ENCODE measurements around the gene USP5. TPM values are rescaled to one million over a fixed set of nuclear protein-coding genes. Genes with fewer than 3 reads are reported as not detected.

The USP5 gene
- polyA plus RNA-seq, 1 of the 3 experiments (the other 2 are of a cell fraction): 97.2 TPM

DNA sequence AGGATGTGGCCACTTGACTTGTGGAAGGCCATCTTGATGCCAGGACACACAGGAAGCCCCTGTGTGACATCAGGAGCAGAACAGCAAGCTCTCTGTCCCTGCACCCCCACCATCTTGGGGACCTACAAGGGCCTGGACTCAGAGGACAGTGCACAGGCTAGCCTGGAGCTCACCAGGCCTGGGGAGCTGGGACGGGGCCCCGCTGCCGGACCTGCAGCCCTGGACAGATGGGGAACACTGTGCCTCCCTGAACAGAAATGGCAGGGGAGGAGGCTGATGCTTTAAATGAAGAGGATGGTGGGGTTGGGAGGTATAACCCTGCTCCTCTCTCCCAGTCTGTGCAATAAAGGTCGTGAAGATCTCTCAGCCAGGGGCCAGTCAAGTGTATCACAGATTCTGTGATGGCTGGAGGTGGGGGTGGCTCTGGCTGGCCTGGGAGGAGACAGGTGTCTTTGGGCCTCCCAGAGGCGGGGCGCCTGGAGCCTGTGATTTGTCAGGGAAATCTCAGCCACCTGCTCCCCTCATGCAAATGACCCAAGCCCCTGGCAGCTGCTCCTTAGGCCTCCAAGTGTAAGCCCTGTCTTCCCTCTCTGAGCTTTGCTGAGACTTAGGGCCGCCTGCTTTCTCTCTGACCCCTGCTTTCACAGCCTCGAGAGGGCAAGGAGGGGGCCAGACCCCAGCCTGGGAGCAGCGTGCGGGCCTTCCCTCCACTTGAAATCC is 12.3 kb upstream of the USP5 start:
- Histone ChIP-seq H3K4me1 (ENCODE audit: control insufficient read depth in 1 of 2, insufficient read depth in 2 of 2, low read depth in 1 of 2, low read length in 1 of 2) (no peaks in the 10 kb centered on the region), H3K27me3 (ENCODE audit: insufficient read depth) (no peaks in the 10 kb centered on the region), H3K9me2 (no peaks in the 10 kb centered on the region), H3K27ac (ENCODE audit: low read depth in 2 of 2, low read length in 1 of 2) (no peak overlapping the region), H3K9ac (no peak overlapping the region), H3K4me3 (ENCODE audit: low read depth in 2 of 2, low read length in 1 of 2) (no peak overlapping the region), H3K4me2 (no peak overlapping the region), H4K20me1 (ENCODE audit: insufficient read depth) (0 out of 2 replicates have a peak, but pooled peaks cover 6% of the 10 kb centered on the region), H2AFZ (ENCODE audit: low read depth) (no peak overlapping the region), H3K9me3 (no peaks in the 10 kb centered on the region), H3F3A (replicated peaks; ENCODE audit: insufficient read depth) (peaks cover 4% of the 10 kb centered on the region), H3K36me3 (replicated peaks in 1 of 2; ENCODE audit: control insufficient read depth in 1 of 2, insufficient read depth in 2 of 2, low read length in 1 of 2) (peaks cover 31 to 58% of the 10 kb centered on the region in 2 experiments), H3K79me2 (ENCODE audit: insufficient read depth) (no peaks in the 10 kb centered on the region)
- CTCF ChIA-PET: interaction anchor here (0.6 to 19.4 kb wide), 14 partner anchors 9 to 155 kb away, joined by 3 to 225 read pairs (median 3); partner anchors contain the start of genes CDCA3, MLF2, P3H3 and SPSB2
- 93% methylated on average over 5 of the region's 10 CpGs for WGBS (ENCODE audit: low lambda C conversion rate)
- no peak for DNase-seq
- POLR2A ChIA-PET: interaction anchor here (3.4 to 4.2 kb wide), 2 partner anchors 12 to 33 kb away, joined by 9 to 22 read pairs; partner anchors contain the start of genes CDCA3, SPSB2 and USP5
- TF ChIP-seq JUND (IDR thresholded peaks at IDR 0.05): no peak

DNA sequence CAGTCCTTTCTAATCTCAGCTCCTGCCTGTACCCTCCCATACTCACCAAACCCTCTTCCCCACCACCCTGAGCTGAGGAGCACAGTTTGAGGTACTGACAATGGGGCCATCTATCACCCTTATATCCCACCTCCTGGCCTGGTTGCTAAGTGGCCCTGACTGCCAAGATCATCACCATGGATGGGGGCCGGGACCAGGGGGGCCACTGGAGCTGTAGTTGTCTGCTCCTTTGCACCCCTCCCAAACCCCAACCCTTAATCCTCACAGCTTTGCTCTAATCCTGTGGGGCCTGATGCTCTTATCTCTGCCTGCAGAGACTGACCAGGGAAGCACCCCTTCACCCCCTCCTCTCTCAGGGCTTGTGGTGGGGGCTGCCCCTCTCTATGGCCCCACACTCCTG is 11.6 kb upstream of the USP5 start:
- H3K27me3 ChIP-seq (ENCODE audit: insufficient read depth): no peaks in the 10 kb centered on the region
- peaks cover 8% of the 10 kb centered on the region for H3F3A ChIP-seq (replicated peaks; ENCODE audit: insufficient read depth)
- no peaks in the 10 kb centered on the region for H3K9me2 ChIP-seq
- no peaks in the 10 kb centered on the region for H3K4me1 ChIP-seq (ENCODE audit: control insufficient read depth in 1 of 2, insufficient read depth in 2 of 2, low read depth in 1 of 2, low read length in 1 of 2)
- WGBS (ENCODE audit: low lambda C conversion rate): 88% methylated on average over 1 of the region's 1 CpG
- no peak for DNase-seq
- H3K4me3 ChIP-seq (ENCODE audit: low read depth in 2 of 2, low read length in 1 of 2): no peak overlapping the region
- H3K9me3 ChIP-seq: no peaks in the 10 kb centered on the region
- H4K20me1 ChIP-seq (ENCODE audit: insufficient read depth): 0 out of 2 replicates have a peak, but pooled peaks cover 6% of the 10 kb centered on the region
- no peak overlapping the region for H2AFZ ChIP-seq (ENCODE audit: low read depth)
- no peaks in the 10 kb centered on the region for H3K79me2 ChIP-seq (ENCODE audit: insufficient read depth)
- TF ChIP-seq, protein P1, sequence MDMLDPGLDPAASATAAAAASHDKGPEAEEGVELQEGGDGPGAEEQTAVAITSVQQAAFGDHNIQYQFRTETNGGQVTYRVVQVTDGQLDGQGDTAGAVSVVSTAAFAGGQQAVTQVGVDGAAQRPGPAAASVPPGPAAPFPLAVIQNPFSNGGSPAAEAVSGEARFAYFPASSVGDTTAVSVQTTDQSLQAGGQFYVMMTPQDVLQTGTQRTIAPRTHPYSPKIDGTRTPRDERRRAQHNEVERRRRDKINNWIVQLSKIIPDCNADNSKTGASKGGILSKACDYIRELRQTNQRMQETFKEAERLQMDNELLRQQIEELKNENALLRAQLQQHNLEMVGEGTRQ (IDR thresholded peaks at IDR 0.05; ENCODE audit: borderline replicate concordance, low read depth, low read length): no peak
- TF ChIP-seq, protein P2, sequence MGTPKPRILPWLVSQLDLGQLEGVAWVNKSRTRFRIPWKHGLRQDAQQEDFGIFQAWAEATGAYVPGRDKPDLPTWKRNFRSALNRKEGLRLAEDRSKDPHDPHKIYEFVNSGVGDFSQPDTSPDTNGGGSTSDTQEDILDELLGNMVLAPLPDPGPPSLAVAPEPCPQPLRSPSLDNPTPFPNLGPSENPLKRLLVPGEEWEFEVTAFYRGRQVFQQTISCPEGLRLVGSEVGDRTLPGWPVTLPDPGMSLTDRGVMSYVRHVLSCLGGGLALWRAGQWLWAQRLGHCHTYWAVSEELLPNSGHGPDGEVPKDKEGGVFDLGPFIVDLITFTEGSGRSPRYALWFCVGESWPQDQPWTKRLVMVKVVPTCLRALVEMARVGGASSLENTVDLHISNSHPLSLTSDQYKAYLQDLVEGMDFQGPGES (IDR thresholded peaks at IDR 0.05; ENCODE audit: low read depth, low read length): no peak
- no peak for TF ChIP-seq RAD21 (IDR thresholded peaks at IDR 0.05; ENCODE audit: low read length)
- TF ChIP-seq TEAD4 (IDR thresholded peaks at IDR 0.05; ENCODE audit: borderline replicate concordance, insufficient read depth): no peak
- TF ChIP-seq SMC3 (IDR thresholded peaks at IDR 0.05; ENCODE audit: low read depth, low read length): no peak
- no peak for TF ChIP-seq GABPA (IDR thresholded peaks at IDR 0.05; ENCODE audit: low read depth)
- TF ChIP-seq NRF1 (IDR thresholded peaks at IDR 0.05; ENCODE audit: low read depth, low read length): no peak
- no peak for TF ChIP-seq RCOR1 (IDR thresholded peaks at IDR 0.05; ENCODE audit: low read length)
- TF ChIP-seq EZH2phosphoT487 (IDR thresholded peaks at IDR 0.05; ENCODE audit: borderline replicate concordance, low read depth): no peak
- TF ChIP-seq TAF1 (IDR thresholded peaks at IDR 0.05; ENCODE audit: borderline replicate concordance, low read depth, low read length): no peak
- TF ChIP-seq, protein P3, sequence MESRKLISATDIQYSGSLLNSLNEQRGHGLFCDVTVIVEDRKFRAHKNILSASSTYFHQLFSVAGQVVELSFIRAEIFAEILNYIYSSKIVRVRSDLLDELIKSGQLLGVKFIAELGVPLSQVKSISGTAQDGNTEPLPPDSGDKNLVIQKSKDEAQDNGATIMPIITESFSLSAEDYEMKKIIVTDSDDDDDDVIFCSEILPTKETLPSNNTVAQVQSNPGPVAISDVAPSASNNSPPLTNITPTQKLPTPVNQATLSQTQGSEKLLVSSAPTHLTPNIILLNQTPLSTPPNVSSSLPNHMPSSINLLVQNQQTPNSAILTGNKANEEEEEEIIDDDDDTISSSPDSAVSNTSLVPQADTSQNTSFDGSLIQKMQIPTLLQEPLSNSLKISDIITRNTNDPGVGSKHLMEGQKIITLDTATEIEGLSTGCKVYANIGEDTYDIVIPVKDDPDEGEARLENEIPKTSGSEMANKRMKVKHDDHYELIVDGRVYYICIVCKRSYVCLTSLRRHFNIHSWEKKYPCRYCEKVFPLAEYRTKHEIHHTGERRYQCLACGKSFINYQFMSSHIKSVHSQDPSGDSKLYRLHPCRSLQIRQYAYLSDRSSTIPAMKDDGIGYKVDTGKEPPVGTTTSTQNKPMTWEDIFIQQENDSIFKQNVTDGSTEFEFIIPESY (IDR thresholded peaks at IDR 0.05; ENCODE audit: borderline replicate concordance, low read depth): no peak
- TF ChIP-seq, protein P4, sequence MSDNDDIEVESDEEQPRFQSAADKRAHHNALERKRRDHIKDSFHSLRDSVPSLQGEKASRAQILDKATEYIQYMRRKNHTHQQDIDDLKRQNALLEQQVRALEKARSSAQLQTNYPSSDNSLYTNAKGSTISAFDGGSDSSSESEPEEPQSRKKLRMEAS (IDR thresholded peaks at IDR 0.05; ENCODE audit: low read depth): no peak
- TF ChIP-seq, protein P5, sequence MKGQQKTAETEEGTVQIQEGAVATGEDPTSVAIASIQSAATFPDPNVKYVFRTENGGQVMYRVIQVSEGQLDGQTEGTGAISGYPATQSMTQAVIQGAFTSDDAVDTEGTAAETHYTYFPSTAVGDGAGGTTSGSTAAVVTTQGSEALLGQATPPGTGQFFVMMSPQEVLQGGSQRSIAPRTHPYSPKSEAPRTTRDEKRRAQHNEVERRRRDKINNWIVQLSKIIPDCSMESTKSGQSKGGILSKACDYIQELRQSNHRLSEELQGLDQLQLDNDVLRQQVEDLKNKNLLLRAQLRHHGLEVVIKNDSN (IDR thresholded peaks at IDR 0.05; ENCODE audit: borderline replicate concordance, low read depth): no peak
- no peak for TF ChIP-seq ELF1 (IDR thresholded peaks at IDR 0.05)
- TF ChIP-seq SIN3A (IDR thresholded peaks at IDR 0.05; ENCODE audit: borderline replicate concordance, low read depth, low read length): no peak
- TF ChIP-seq RFX5 (IDR thresholded peaks at IDR 0.05; ENCODE audit: low read length): no peak
- TF ChIP-seq FOSL2 (IDR thresholded peaks at IDR 0.05; ENCODE audit: borderline replicate concordance, low read depth): no peak
- no peak for TF ChIP-seq TCF12 (IDR thresholded peaks at IDR 0.05)
- peaks cover 29 to 65% of the 10 kb centered on the region in 2 experiments for H3K36me3 ChIP-seq (replicated peaks in 1 of 2; ENCODE audit: control insufficient read depth in 1 of 2, insufficient read depth in 2 of 2, low read length in 1 of 2)
- CTCF ChIA-PET: interaction anchor here (0.6 to 19.4 kb wide), 9 partner anchors 8 to 87 kb away, joined by 3 to 225 read pairs (median 3); partner anchors contain the start of genes CDCA3, MLF2, P3H3 and SPSB2
- H3K4me2 ChIP-seq: no peak overlapping the region
- H3K27ac ChIP-seq (ENCODE audit: low read depth in 2 of 2, low read length in 1 of 2): no peak overlapping the region
- no peak overlapping the region for H3K9ac ChIP-seq
- POLR2A ChIA-PET: interaction anchor here (3.4 to 4.2 kb wide), 2 partner anchors 12 to 32 kb away, joined by 9 to 22 read pairs; partner anchors contain the start of genes CDCA3, SPSB2 and USP5
